Smooth muscle cell of the coronary artery (primary cell): ENCODE measurements around the gene OR8D1. TPM values are rescaled to one million over a fixed set of nuclear protein-coding genes. Genes with fewer than 3 reads are reported as not detected.

Experiments
- total RNA-seq: library from RNA; depleted of rRNA; stranded (reverse); fragments of >200 nt; gene quantifications from 2 replicates; pipeline ENCODE4 v1.2.3, GENCODE V29; 2014; ENCODE audit warnings: low replicate concordance

Gene OR8D1
- not detected in 2 replicates for total RNA-seq

GRCh38 chr11:124313849-124314248 lies at the start of gene OR8D1:
Gene OR8D1 (minus strand): TSS chr11:124313949. CDS start chr11:124310766, 3,183 bp downstream.

DNA sequence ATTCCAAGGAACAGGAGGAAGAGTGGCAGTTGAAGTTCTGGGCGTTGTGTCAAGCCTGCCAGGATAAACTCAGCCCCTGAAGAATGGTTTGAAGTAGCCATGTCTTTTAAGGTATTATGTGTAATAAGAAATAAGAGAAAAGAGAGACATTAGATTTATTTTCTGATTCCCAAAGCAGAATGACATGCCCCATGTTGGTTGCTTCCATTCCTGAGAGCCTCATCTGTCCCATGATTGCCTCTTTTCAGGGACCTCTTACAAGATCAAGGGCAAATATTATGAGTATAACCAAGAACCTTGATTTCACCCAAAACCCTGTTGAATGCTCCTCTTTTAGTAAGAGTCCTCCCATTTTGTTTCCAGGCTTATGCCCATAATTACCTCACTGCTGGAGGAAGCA lies 6.3 kb upstream of the OR8D1 start, which contains the start of gene OR8D2:
Gene OR8D2 (minus strand): TSS at position 101 of the 400 bp plus-strand sequence. CDS start 0 bp downstream, at position 101.

DNA sequence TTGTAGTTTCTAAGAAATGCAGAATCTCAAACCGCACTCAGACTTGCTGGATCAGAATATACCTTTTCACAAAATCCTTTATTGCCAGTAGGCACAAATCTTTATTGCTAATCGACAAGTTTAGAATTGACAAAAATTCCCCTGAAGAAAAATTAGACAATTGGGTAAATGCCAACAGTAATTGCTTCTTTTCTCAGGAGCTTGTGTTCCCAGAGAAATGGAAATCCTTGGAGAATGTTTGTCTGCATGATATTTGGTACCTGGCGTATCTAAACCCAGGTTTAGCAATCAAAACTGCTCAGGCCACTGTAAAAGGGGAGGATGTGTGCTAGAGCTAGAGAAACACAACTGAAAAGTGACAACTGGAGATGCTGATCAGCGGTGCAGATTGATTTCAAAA lies 57.7 kb downstream of the OR8D1 start, which contains the start of gene OR8G5:
Gene OR8G5 (plus strand): TSS at position 301 of the 400 bp plus-strand sequence. CDS start 8,556 bp downstream, outside the sequence.

Other genes with a start within 250 kb of the OR8D1 start
- 11.4 and 18.1 TPM in 2 replicates for gene VWA5A, start 198.5 kb downstream of the OR8D1 start, total RNA-seq
- not detected in 2 replicates for gene OR10D3, start 130.6 kb downstream of the OR8D1 start, total RNA-seq
- gene OR8G1, start 72.9 kb downstream of the OR8D1 start, total RNA-seq: not detected in 2 replicates
- gene OR8G5, start 57.6 kb downstream of the OR8D1 start, total RNA-seq: not detected in 2 replicates
- not detected in 2 replicates for gene OR8D2, start 6.2 kb upstream of the OR8D1 start, total RNA-seq
- not detected in 2 replicates for gene OR8B2, start 70.5 kb upstream of the OR8D1 start, total RNA-seq
- gene OR8B3, start 85.1 kb upstream of the OR8D1 start, total RNA-seq: not detected in 2 replicates
- not detected in 2 replicates for gene OR8B4, start 110.9 kb upstream of the OR8D1 start, total RNA-seq
- not detected in 2 replicates for gene OR8B8, start 131.7 kb upstream of the OR8D1 start, total RNA-seq
- gene OR8B12, start 229.7 kb upstream of the OR8D1 start, total RNA-seq: not detected in 2 replicates